ENCODE results near the gene CCDC9B. TPM values are rescaled to one million over a fixed set of nuclear protein-coding genes. Genes with fewer than 3 reads are reported as not detected.

The CCDC9B gene
- polyA plus RNA-seq, 3 donors: 3.5 to 10.4 (median 5.0) TPM

- DNase-seq (ENCODE audit: extremely low read depth in 1 of 11, low read depth in 9 of 11, low spot score in 4 of 11): no peak
Measured at GRCh38 chr15:40300771-40301170, 40.0 kb downstream of the CCDC9B start.

- DNase-seq (ENCODE audit: extremely low read depth in 1 of 11, low read depth in 9 of 11, low spot score in 4 of 11): no peak
Measured at GRCh38 chr15:40300367-40300766, 40.4 kb downstream of the CCDC9B start.

- DNase-seq (ENCODE audit: extremely low read depth in 1 of 11, low read depth in 9 of 11, low spot score in 4 of 11): no peak
Measured at GRCh38 chr15:40298216-40298935, 42.4 kb downstream of the CCDC9B start.

GRCh38 chr15:40297356-40297755 is 43.4 kb downstream of the CCDC9B start:
- no peak for DNase-seq (ENCODE audit: extremely low read depth in 1 of 11, low read depth in 9 of 11, low spot score in 4 of 11)

- DNase-seq (ENCODE audit: extremely low read depth in 1 of 11, low read depth in 9 of 11, low spot score in 4 of 11): no peak
Measured at GRCh38 chr15:40296561-40297230, 44.0 kb downstream of the CCDC9B start.

- no peak for DNase-seq (ENCODE audit: extremely low read depth in 1 of 11, low read depth in 9 of 11, low spot score in 4 of 11)
Measured at GRCh38 chr15:40295877-40296560, 44.7 kb downstream of the CCDC9B start.

- DNase-seq (ENCODE audit: extremely low read depth in 1 of 11, low read depth in 9 of 11, low spot score in 4 of 11): no peak
Measured at GRCh38 chr15:40295297-40295696, 45.4 kb downstream of the CCDC9B start.

GRCh38 chr15:40293905-40294895 is 46.5 kb downstream of the CCDC9B start:
- no peak for DNase-seq (ENCODE audit: extremely low read depth in 1 of 11, low read depth in 9 of 11, low spot score in 4 of 11)

- no peak for DNase-seq (ENCODE audit: extremely low read depth in 1 of 11, low read depth in 9 of 11, low spot score in 4 of 11)
Measured at GRCh38 chr15:40293006-40293405, 47.7 kb downstream of the CCDC9B start.

- no peak for DNase-seq (ENCODE audit: extremely low read depth in 1 of 11, low read depth in 9 of 11, low spot score in 4 of 11)
Measured at GRCh38 chr15:40292246-40292645, 48.5 kb downstream of the CCDC9B start.

GRCh38 chr15:40290918-40291574 is 49.7 kb downstream of the CCDC9B start:
- peak in 1 of 11 donors; percentile 48 for DNase-seq (ENCODE audit: extremely low read depth in 1 of 11, low read depth in 9 of 11, low spot score in 4 of 11)

GRCh38 chr15:40290545-40290917 is 50.2 kb downstream of the CCDC9B start:
- DNase-seq (ENCODE audit: extremely low read depth in 1 of 11, low read depth in 9 of 11, low spot score in 4 of 11): no peak

GRCh38 chr15:40289140-40289775 is 51.5 kb downstream of the CCDC9B start:
- no peak for DNase-seq (ENCODE audit: extremely low read depth in 1 of 11, low read depth in 9 of 11, low spot score in 4 of 11)

GRCh38 chr15:40287968-40288367 is 52.8 kb downstream of the CCDC9B start:
- DNase-seq (ENCODE audit: extremely low read depth in 1 of 11, low read depth in 9 of 11, low spot score in 4 of 11): no peak

- DNase-seq (ENCODE audit: extremely low read depth in 1 of 11, low read depth in 9 of 11, low spot score in 4 of 11): no peak
Measured at GRCh38 chr15:40287505-40287904, 53.2 kb downstream of the CCDC9B start.

GRCh38 chr15:40286794-40287193 is 53.9 kb downstream of the CCDC9B start:
- no peak for DNase-seq (ENCODE audit: extremely low read depth in 1 of 11, low read depth in 9 of 11, low spot score in 4 of 11)

- DNase-seq (ENCODE audit: extremely low read depth in 1 of 11, low read depth in 9 of 11, low spot score in 4 of 11): no peak
Measured at GRCh38 chr15:40286061-40286532, 54.6 kb downstream of the CCDC9B start.

- DNase-seq (ENCODE audit: extremely low read depth in 1 of 11, low read depth in 9 of 11, low spot score in 4 of 11): no peak
Measured at GRCh38 chr15:40285554-40286011, 55.2 kb downstream of the CCDC9B start.
